Neutrophil (primary cell): ENCODE measurements around the gene HSPA12B.

ENCODE experiments used
- H3K27ac ChIP-seq: fragments of 200-600 bp; sonication (generic); 2 replicates; pipeline ENCODE4 v1.5.1; 2016; ENCODE audit warnings: mild to moderate bottlenecking, moderate library complexity
- H3K27me3 ChIP-seq: fragments of 200-600 bp; sonication (generic); 2 replicates; pipeline ENCODE4 v1.6.0; 2016; ENCODE audit warnings: mild to moderate bottlenecking
- H3K36me3 ChIP-seq: fragments of 200-600 bp; sonication (generic); 2 replicates; pipeline ENCODE4 v1.5.1; 2017
- H3K4me1 ChIP-seq, 2 experiments: fragments of 200-600 bp in 1 of 2; sonication (generic) in 1 of 2; 1 replicate in 1 of 2; 2 replicates in 1 of 2; pipeline versions ENCODE4 v1.5.1 to v1.6.1; 2013 to 2016; ENCODE audit warnings: low read depth in 1 of 2, low read length in 1 of 2, mild to moderate bottlenecking in 1 of 2, moderate library complexity in 1 of 2; ENCODE audit not compliant: control insufficient read depth in 1 of 2, insufficient read depth in 1 of 2
- H3K4me3 ChIP-seq, 2 experiments: fragments of 200-600 bp in 1 of 2; sonication (generic) in 1 of 2; 1 replicate in 1 of 2; 2 replicates in 1 of 2; pipeline ENCODE4 v1.5.1; 2013 to 2016; ENCODE audit warnings: low read depth in 1 of 2, low read length in 1 of 2, mild to moderate bottlenecking in 1 of 2, moderate library complexity in 1 of 2
- H3K9me3 ChIP-seq: fragments of 200-600 bp; sonication (generic); 2 replicates; pipeline ENCODE4 v1.5.1; 2016
- CTCF ChIP-seq: fragments of 200-600 bp; sonication (generic); IDR thresholded peaks from 2 replicates; pipeline ENCODE4 v1.5.1; 2016; ENCODE audit warnings: antibody characterized with exemption

Gene HSPA12B

GRCh38 chr20:3751675-3752385 is 19.3 kb downstream of the HSPA12B start:
- Histone ChIP-seq H3K4me3 (peak overlapping the region; percentile 41 to 42), H3K27ac (no peak overlapping the region), H3K27me3 (peaks cover 12% of the 10 kb centered on the region), H3K9me3 (no peaks in the 10 kb centered on the region), H3K36me3 (peaks cover 42% of the 10 kb centered on the region), H3K4me1 (peaks cover 11 to 14% of the 10 kb centered on the region in 2 experiments)
- TF ChIP-seq CTCF: no peak

GRCh38 chr20:3752386-3752759 is 19.9 kb downstream of the HSPA12B start:
- Histone ChIP-seq H3K27me3 (peaks cover 10% of the 10 kb centered on the region), H3K4me3 (peak overlapping the region in 1 of 2 experiments; percentile 41), H3K27ac (no peak overlapping the region), H3K9me3 (no peaks in the 10 kb centered on the region), H3K36me3 (peaks cover 42% of the 10 kb centered on the region), H3K4me1 (peaks cover 11 to 16% of the 10 kb centered on the region in 2 experiments)
- no peak for TF ChIP-seq CTCF

GRCh38 chr20:3753098-3753497 is 20.6 kb downstream of the HSPA12B start:
- no peaks in the 10 kb centered on the region for H3K9me3 ChIP-seq
- H3K4me3 ChIP-seq: no peak overlapping the region
- H3K4me1 ChIP-seq: peaks cover 18 to 22% of the 10 kb centered on the region in 2 experiments
- H3K36me3 ChIP-seq: peaks cover 47% of the 10 kb centered on the region
- peak; percentile 61 for TF ChIP-seq CTCF
- peaks cover 7% of the 10 kb centered on the region for H3K27me3 ChIP-seq
- peak overlapping the region; percentile 35 for H3K27ac ChIP-seq

- peaks cover 18 to 22% of the 10 kb centered on the region in 2 experiments for H3K4me1 ChIP-seq
- peaks cover 53% of the 10 kb centered on the region for H3K36me3 ChIP-seq
- no peak overlapping the region for H3K4me3 ChIP-seq
- H3K9me3 ChIP-seq: no peaks in the 10 kb centered on the region
- H3K27ac ChIP-seq: peak overlapping the region; percentile 35
- H3K27me3 ChIP-seq: peaks cover 7% of the 10 kb centered on the region
- no peak for TF ChIP-seq CTCF
Observed at GRCh38 chr20:3753501-3754275, 21.2 kb downstream of the HSPA12B start.

GRCh38 chr20:3754276-3754630 is 21.8 kb downstream of the HSPA12B start:
- Histone ChIP-seq H3K27me3 (peaks cover 7% of the 10 kb centered on the region), H3K4me1 (peaks cover 18 to 22% of the 10 kb centered on the region in 2 experiments), H3K4me3 (no peak overlapping the region), H3K27ac (no peak overlapping the region), H3K36me3 (peaks cover 58% of the 10 kb centered on the region), H3K9me3 (no peaks in the 10 kb centered on the region)
- TF ChIP-seq CTCF: no peak
